WTC11 (cell line): ENCODE results near the gene PRKRIP1. TPM values are rescaled to one million over a fixed set of nuclear protein-coding genes. Genes with fewer than 3 reads are reported as not detected.

Experiments
- ATAC-seq: fragments of 200-7000 bp; cut with Tn5 transposase; 2 replicates; pipeline ENCODE4 v1.10.0; 2021; ENCODE audit warnings: mild to moderate bottlenecking, moderate library complexity
- CTCF ChIA-PET: fragments of 300-600 bp; sonication (Branson Sonifier 250); formaldehyde crosslinking; loops from one replicate; lab custom pipeline; 2021; ENCODE audit warnings: antibody characterized with exemption; lab: Charles Lee
- POLR2A ChIA-PET: fragments of 350-600 bp; sonication (Branson Sonifier 250); formaldehyde crosslinking; loops from one replicate; lab custom pipeline; 2021; ENCODE audit warnings: antibody characterized with exemption; lab: Charles Lee
- DNase-seq: peaks from one replicate; pipeline ENCODE4 v3.0.0; 2021; ENCODE audit warnings: low spot score
- H3K27ac Mint-ChIP-seq: 2 replicates; pipeline ENCODE4 v1.8.0; 2021; ENCODE audit warnings: mixed read lengths
- H3K27me3 Mint-ChIP-seq: 2 replicates; pipeline ENCODE4 v1.8.0; 2021; ENCODE audit warnings: low read depth, mild to moderate bottlenecking, moderate library complexity, mixed read lengths
- H3K36me3 Mint-ChIP-seq: 2 replicates; pipeline ENCODE4 v1.8.0; 2021; ENCODE audit warnings: mixed read lengths
- H3K4me1 Mint-ChIP-seq: 2 replicates; pipeline ENCODE4 v1.8.0; 2022; ENCODE audit warnings: mixed read lengths
- H3K4me3 Mint-ChIP-seq: 2 replicates; pipeline ENCODE4 v1.8.0; 2021; ENCODE audit warnings: mild to moderate bottlenecking, moderate library complexity, mixed read lengths
- H3K9me3 Mint-ChIP-seq: 2 replicates; pipeline ENCODE4 v1.8.0; 2021; ENCODE audit warnings: mixed read lengths
- AR ChIP-seq: fragments of 250-450 bp; sonication (Bioruptor Pico); IDR thresholded peaks from 2 replicates; pipeline ENCODE4 v1.9.0; 2021; ENCODE audit warnings: mild to moderate bottlenecking
- ATF2 ChIP-seq: sonication (generic); formaldehyde crosslinking; IDR thresholded peaks from 2 replicates; pipeline ENCODE4 v1.8.1; 2022; ENCODE audit warnings: low read depth, missing genetic modification reagents, borderline replicate concordance
- CBFB ChIP-seq: sonication (generic); formaldehyde crosslinking; IDR thresholded peaks from 2 replicates; pipeline ENCODE4 v1.8.1; 2022; ENCODE audit warnings: mild to moderate bottlenecking, low read depth, missing genetic modification reagents
- CREM ChIP-seq: sonication (generic); formaldehyde crosslinking; IDR thresholded peaks from 2 replicates; pipeline ENCODE4 v1.8.1; 2022; ENCODE audit warnings: mild to moderate bottlenecking, missing genetic modification reagents, moderate library complexity
- EMX1 ChIP-seq: fragments of 250-450 bp; sonication (Bioruptor Pico); IDR thresholded peaks from 2 replicates; pipeline ENCODE4 v1.8.0; 2021; ENCODE audit warnings: mild to moderate bottlenecking
- FOXK1 ChIP-seq: sonication (generic); formaldehyde crosslinking; IDR thresholded peaks from 2 replicates; pipeline ENCODE4 v1.8.0; 2022; ENCODE audit warnings: mild to moderate bottlenecking, moderate library complexity, missing genetic modification reagents
- GTF2I ChIP-seq: fragments of 250-450 bp; sonication (Bioruptor Pico); conservative IDR thresholded peaks from 2 replicates; pipeline ENCODE4 v1.4.0; 2021; ENCODE audit warnings: mild to moderate bottlenecking
- JAZF1 ChIP-seq: fragments of 250-450 bp; sonication (Bioruptor Pico); IDR thresholded peaks from 2 replicates; pipeline ENCODE4 v1.9.0; 2021; ENCODE audit warnings: moderate library complexity, mild to moderate bottlenecking, inconsistent platforms
- MXD4 ChIP-seq: fragments of 250-450 bp; sonication (Bioruptor Pico); IDR thresholded peaks from 2 replicates; pipeline ENCODE4 v1.8.0; 2021; ENCODE audit warnings: mild to moderate bottlenecking, moderate library complexity, borderline replicate concordance
- NR3C1 ChIP-seq: sonication (generic); formaldehyde crosslinking; conservative IDR thresholded peaks from 2 replicates; pipeline ENCODE4 v1.8.1; 2023; ENCODE audit warnings: low read depth, mild to moderate bottlenecking, missing genetic modification reagents
- RELA ChIP-seq: sonication (generic); formaldehyde crosslinking; IDR thresholded peaks from 2 replicates; pipeline ENCODE4 v1.8.1; 2022; ENCODE audit warnings: missing genetic modification reagents, mild to moderate bottlenecking, borderline replicate concordance
- RORB ChIP-seq: fragments of 250-450 bp; sonication (Bioruptor Pico); IDR thresholded peaks from 2 replicates; pipeline ENCODE4 v1.9.0; 2021; ENCODE audit warnings: mild to moderate bottlenecking
- TEAD1 ChIP-seq: sonication (generic); formaldehyde crosslinking; IDR thresholded peaks from 2 replicates; pipeline ENCODE4 v1.8.0; 2022; ENCODE audit warnings: mild to moderate bottlenecking, missing genetic modification reagents
- TP53 ChIP-seq: sonication (generic); formaldehyde crosslinking; IDR thresholded peaks from 2 replicates; pipeline ENCODE4 v1.8.1; 2023; ENCODE audit warnings: mild to moderate bottlenecking, missing genetic modification reagents
- ZNF219 ChIP-seq: sonication (generic); formaldehyde crosslinking; IDR thresholded peaks from 2 replicates; pipeline ENCODE4 v1.8.0; 2023; ENCODE audit warnings: missing genetic modification reagents, mild to moderate bottlenecking, borderline replicate concordance
- ZNF232 ChIP-seq: sonication (generic); formaldehyde crosslinking; IDR thresholded peaks from 2 replicates; pipeline ENCODE4 v1.8.0; 2022; ENCODE audit warnings: mild to moderate bottlenecking, missing genetic modification reagents
- ZNF416 ChIP-seq: fragments of 250-450 bp; sonication (Bioruptor Pico); IDR thresholded peaks from 2 replicates; pipeline ENCODE4 v1.9.0; 2021; ENCODE audit warnings: mild to moderate bottlenecking, inconsistent platforms
- ZNF512 ChIP-seq: sonication (generic); formaldehyde crosslinking; IDR thresholded peaks from 2 replicates; pipeline ENCODE4 v1.8.1; 2022; ENCODE audit warnings: missing genetic modification reagents, borderline replicate concordance
- total RNA-seq: library from RNA; stranded (reverse); gene quantifications from 3 replicates; pipeline ENCODE4 v1.2.3, GENCODE V29; 2021
- TF ChIP-seq, protein P1 (sequence below): sonication (generic); formaldehyde crosslinking; IDR thresholded peaks from 2 replicates; pipeline ENCODE4 v1.8.1; 2022; ENCODE audit warnings: mild to moderate bottlenecking, missing genetic modification reagents, moderate library complexity, borderline replicate concordance
- TF ChIP-seq, protein P2 (sequence below): sonication (generic); formaldehyde crosslinking; IDR thresholded peaks from 2 replicates; pipeline ENCODE4 v1.8.0; 2022; ENCODE audit warnings: mild to moderate bottlenecking, missing genetic modification reagents
- TF ChIP-seq, protein P3 (sequence below): fragments of 250-450 bp; sonication (Bioruptor Pico); conservative IDR thresholded peaks from 2 replicates; pipeline ENCODE4 v1.9.0; 2021; ENCODE audit warnings: mild to moderate bottlenecking

PRKRIP1 gene
- total RNA-seq, 1 experiment from 2014 or later: 27.5 TPM

- ATAC-seq: no peak
- Mint-ChIP-seq H3K9me3 (no peaks in the 10 kb centered on the region), H3K27me3 (no peaks in the 10 kb centered on the region), H3K27ac (no peak overlapping the region)
- CTCF ChIA-PET: interaction anchor here (1.3 kb wide), 1 partner anchor 28 kb away, joined by 3 read pairs; no protein-coding TSS in a partner anchor
- no peak for TF ChIP-seq FOXK1 (CRISPR knock-in tag)
- no peak for TF ChIP-seq GTF2I (CRISPR knock-in tag)
- no peak for TF ChIP-seq EMX1 (CRISPR knock-in tag)
- TF ChIP-seq RORB (CRISPR knock-in tag): no peak
- TF ChIP-seq ZNF219: no peak
- TF ChIP-seq JAZF1: no peak
- TF ChIP-seq ATF2 (CRISPR knock-in tag): no peak
- TF ChIP-seq ZNF416 (CRISPR knock-in tag): no peak
- TF ChIP-seq CBFB (CRISPR knock-in tag): no peak
- TF ChIP-seq, protein P1, sequence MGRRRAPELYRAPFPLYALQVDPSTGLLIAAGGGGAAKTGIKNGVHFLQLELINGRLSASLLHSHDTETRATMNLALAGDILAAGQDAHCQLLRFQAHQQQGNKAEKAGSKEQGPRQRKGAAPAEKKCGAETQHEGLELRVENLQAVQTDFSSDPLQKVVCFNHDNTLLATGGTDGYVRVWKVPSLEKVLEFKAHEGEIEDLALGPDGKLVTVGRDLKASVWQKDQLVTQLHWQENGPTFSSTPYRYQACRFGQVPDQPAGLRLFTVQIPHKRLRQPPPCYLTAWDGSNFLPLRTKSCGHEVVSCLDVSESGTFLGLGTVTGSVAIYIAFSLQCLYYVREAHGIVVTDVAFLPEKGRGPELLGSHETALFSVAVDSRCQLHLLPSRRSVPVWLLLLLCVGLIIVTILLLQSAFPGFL (CRISPR knock-in tag): no peak
- TF ChIP-seq AR (CRISPR knock-in tag): no peak
- no peak for TF ChIP-seq MXD4
- TF ChIP-seq, all 79 proteins: peak for 0
- peaks cover 27% of the 10 kb centered on the region for H3K4me1 Mint-ChIP-seq
- POLR2A ChIA-PET: no interaction called here
- DNase-seq: no peak
- no peak overlapping the region for H3K4me3 Mint-ChIP-seq
- H3K36me3 Mint-ChIP-seq: peaks cover 27% of the 10 kb centered on the region
These were observed 30.8 kb downstream of the PRKRIP1 start for GRCh38 chr7:102427019-102427405.

GRCh38 chr7:102429141-102429899 lies 33.2 kb downstream of the PRKRIP1 start:
- peaks cover 24% of the 10 kb centered on the region for H3K4me1 Mint-ChIP-seq
- H3K36me3 Mint-ChIP-seq: peaks cover 26% of the 10 kb centered on the region
- no peaks in the 10 kb centered on the region for H3K9me3 Mint-ChIP-seq
- CTCF ChIA-PET: interaction anchor here (0.5 to 2.0 kb wide), 3 partner anchors 17 to 130 kb away, joined by 3 to 7 read pairs (median 4); no protein-coding TSS in a partner anchor
- no peaks in the 10 kb centered on the region for H3K27me3 Mint-ChIP-seq
- DNase-seq (no peak), ATAC-seq (no peak)
- TF ChIP-seq, protein P2, sequence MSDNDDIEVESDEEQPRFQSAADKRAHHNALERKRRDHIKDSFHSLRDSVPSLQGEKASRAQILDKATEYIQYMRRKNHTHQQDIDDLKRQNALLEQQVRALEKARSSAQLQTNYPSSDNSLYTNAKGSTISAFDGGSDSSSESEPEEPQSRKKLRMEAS (CRISPR knock-in tag): no peak
- no peak for TF ChIP-seq TP53 (CRISPR knock-in tag)
- no peak for TF ChIP-seq ZNF512 (CRISPR knock-in tag)
- TF ChIP-seq ZNF232 (CRISPR knock-in tag): no peak
- TF ChIP-seq RELA: no peak
- TF ChIP-seq EMX1 (CRISPR knock-in tag): no peak
- no peak for TF ChIP-seq CREM (CRISPR knock-in tag)
- TF ChIP-seq NR3C1 (CRISPR knock-in tag): no peak
- TF ChIP-seq TEAD1: no peak
- no peak for TF ChIP-seq ATF2 (CRISPR knock-in tag)
- TF ChIP-seq, protein P3, sequence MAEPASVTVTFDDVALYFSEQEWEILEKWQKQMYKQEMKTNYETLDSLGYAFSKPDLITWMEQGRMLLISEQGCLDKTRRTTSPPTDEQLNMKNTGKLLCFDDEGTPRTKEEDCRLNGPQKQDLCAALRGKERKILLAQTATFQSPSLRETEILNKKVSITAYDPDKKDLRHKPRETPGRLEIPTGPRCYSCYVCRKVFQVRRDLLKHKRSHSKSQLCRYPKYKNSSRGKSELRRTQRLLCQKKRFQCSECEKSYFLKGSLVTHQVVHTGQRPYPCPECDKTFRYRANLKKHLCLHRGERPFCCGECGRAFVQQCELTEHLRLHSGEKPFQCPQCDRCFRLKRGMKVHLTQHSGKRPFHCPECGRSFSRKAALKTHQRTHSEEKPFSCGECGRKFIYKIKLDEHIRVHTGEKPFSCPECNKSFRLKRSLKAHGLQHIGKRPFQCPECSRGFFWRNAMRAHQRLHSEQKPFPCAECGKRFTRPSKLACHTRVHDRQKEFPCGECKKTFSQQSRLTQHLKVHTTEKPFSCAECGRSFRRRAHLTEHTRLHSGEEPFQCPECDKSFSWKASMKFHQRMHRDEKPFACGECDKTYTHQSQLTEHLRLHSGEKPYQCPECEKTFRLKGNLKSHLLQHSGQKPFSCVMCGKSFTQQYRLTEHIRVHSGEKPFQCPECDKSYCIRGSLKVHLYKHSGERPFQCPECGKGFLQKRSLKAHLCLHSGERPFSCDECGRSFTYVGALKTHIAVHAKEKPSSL (CRISPR knock-in tag): no peak
- TF ChIP-seq, all 79 proteins: peak for 0
- POLR2A ChIA-PET: no interaction called here
- Mint-ChIP-seq H3K4me3 (no peak overlapping the region), H3K27ac (peak overlapping the region; percentile 2; the same call in 1 of the 2 replicates)
